Activated CD8-positive, alpha-beta memory T cell treated with anti-CD3 and anti-CD28 coated beads for 48 hours (primary cell): Measurements from ENCODE around the gene CKAP2L.

ENCODE experiments used
- DNase-seq, 3 experiments: peaks; one replicate each; pipeline ENCODE4 v3.0.0-alpha.2; 2020; ENCODE audit warnings: low read depth in 2 of 3, low spot score in 2 of 3

CKAP2L gene

GRCh38 chr2:112791693-112792230 is 27.4 kb upstream of the CKAP2L start:
- no peak for DNase-seq

- DNase-seq, result no peak
Measured at GRCh38 chr2:112791019-112791418, 26.6 kb upstream of the CKAP2L start.

- no peak for DNase-seq
Measured at GRCh38 chr2:112790305-112790704, 25.9 kb upstream of the CKAP2L start.

- DNase-seq, result no peak
Measured at GRCh38 chr2:112789186-112789585, 24.8 kb upstream of the CKAP2L start.

- DNase-seq, result no peak
Measured at GRCh38 chr2:112788653-112789052, 24.2 kb upstream of the CKAP2L start.

- no peak for DNase-seq
Measured at GRCh38 chr2:112787729-112788393, 23.5 kb upstream of the CKAP2L start.

- DNase-seq, result no peak
Measured at GRCh38 chr2:112787294-112787693, 22.9 kb upstream of the CKAP2L start.

- no peak for DNase-seq
Measured at GRCh38 chr2:112784199-112785189, 20.1 kb upstream of the CKAP2L start, which contains the start of gene IL1A. Gene IL1A (minus strand): TSS chr2:112784493. CDS start chr2:112783770, 723 bp downstream.

- DNase-seq, result no peak
Measured at GRCh38 chr2:112783187-112783714, 18.8 kb upstream of the CKAP2L start.

GRCh38 chr2:112782234-112782799 is 17.9 kb upstream of the CKAP2L start:
- DNase-seq, result no peak

GRCh38 chr2:112779598-112779997 is 15.2 kb upstream of the CKAP2L start:
- no peak for DNase-seq

- no peak for DNase-seq
Measured at GRCh38 chr2:112777036-112777435, 12.6 kb upstream of the CKAP2L start.

GRCh38 chr2:112776113-112776512 is 11.7 kb upstream of the CKAP2L start:
- no peak for DNase-seq

GRCh38 chr2:112774536-112775285 is 10.3 kb upstream of the CKAP2L start:
- no peak for DNase-seq

- DNase-seq, result no peak
Measured at GRCh38 chr2:112773556-112773955, 9.1 kb upstream of the CKAP2L start.

- no peak for DNase-seq
Measured at GRCh38 chr2:112772911-112773475, 8.6 kb upstream of the CKAP2L start.

GRCh38 chr2:112772322-112772721 is 7.9 kb upstream of the CKAP2L start:
- no peak for DNase-seq

- DNase-seq, result no peak
Measured at GRCh38 chr2:112768432-112768831, 4.0 kb upstream of the CKAP2L start.

- no peak for DNase-seq
Measured at GRCh38 chr2:112767693-112768330, 3.4 kb upstream of the CKAP2L start.

GRCh38 chr2:112765251-112765650 is 842 bp upstream of the CKAP2L start:
- DNase-seq, result no peak
